IMR-90 (cell line): ENCODE data around the gene PGGT1B. TPM values are rescaled to one million over a fixed set of nuclear protein-coding genes. Genes with fewer than 3 reads are reported as not detected.

Experiments used
- ATAC-seq: fragments of 200-7000 bp; cut with Tn5 transposase; 2 replicates; pipeline ENCODE4 v1.9.1; 2020; ENCODE audit warnings: low read depth, mild to moderate bottlenecking, moderate library complexity
- BruUV-seq: library from RNA; stranded (reverse); fragments of 400-500 nt; replicated peaks from 2 replicates; lab custom pipeline; 2021; lab: Mats Ljungman, UMichigan
- CTCF ChIA-PET: fragments of 300-600 bp; formaldehyde crosslinking; extraction: SDS; loops from one replicate; lab custom pipeline; 2021; ENCODE audit warnings: antibody characterized with exemption; lab: Yijun Ruan, JAX
- POLR2A ChIA-PET: fragments of 300-600 bp; sonication (Branson Sonifier 250); formaldehyde crosslinking; loops from one replicate; lab custom pipeline; 2022; ENCODE audit warnings: antibody characterized with exemption; ENCODE audit not compliant: unreplicated experiment; lab: Charles Lee
- DNase-seq: peaks from one replicate; pipeline ENCODE4 v3.0.0; 2013
- H2AFZ ChIP-seq: replicated peaks from 2 replicates; pipeline ENCODE3; 2013; ENCODE audit warnings: low read length, mild to moderate bottlenecking; ENCODE audit not compliant: poor library complexity
- H2AK5ac ChIP-seq: 2 replicates; pipeline ENCODE4 v1.6.1; 2013; ENCODE audit warnings: low read depth, low read length, inconsistent platforms
- H2AK9ac ChIP-seq: replicated peaks from 2 replicates; pipeline ENCODE3; 2013; ENCODE audit warnings: mild to moderate bottlenecking, low read depth, low read length, moderate library complexity; ENCODE audit not compliant: poor library complexity
- H2BK120ac ChIP-seq: 2 replicates; pipeline ENCODE4 v1.6.1; 2013; ENCODE audit warnings: low read depth, low read length, inconsistent platforms
- H2BK15ac ChIP-seq: 3 replicates; pipeline ENCODE4 v1.6.1; 2013; ENCODE audit warnings: low read depth, low read length, inconsistent platforms
- H2BK20ac ChIP-seq: 2 replicates; pipeline ENCODE4 v1.6.1; 2013; ENCODE audit warnings: low read depth, mild to moderate bottlenecking, inconsistent platforms, low read length, moderate library complexity
- H2BK5ac ChIP-seq: 2 replicates; pipeline ENCODE4 v1.6.1; 2013; ENCODE audit warnings: mild to moderate bottlenecking, low read depth, low read length, inconsistent platforms; ENCODE audit not compliant: poor library complexity, severe bottlenecking
- H3K14ac ChIP-seq: replicated peaks from 2 replicates; pipeline ENCODE4 v1.6.1; 2013; ENCODE audit warnings: low read depth, low read length, inconsistent platforms
- H3K18ac ChIP-seq: 2 replicates; pipeline ENCODE4 v1.6.1; 2013; ENCODE audit warnings: low read depth, low read length, control low read depth
- H3K23ac ChIP-seq: 2 replicates; pipeline ENCODE4 v1.6.1; 2013; ENCODE audit warnings: low read depth, low read length, inconsistent platforms
- H3K27ac ChIP-seq: 2 replicates; pipeline ENCODE4 v1.5.1; 2013; ENCODE audit warnings: mild to moderate bottlenecking, control low read depth, low read length; ENCODE audit not compliant: insufficient read depth
- H3K27me3 ChIP-seq: 2 replicates; pipeline ENCODE4 v1.6.1; 2013; ENCODE audit warnings: low read length; ENCODE audit not compliant: control insufficient read depth, insufficient read depth
- H3K36me3 ChIP-seq: 2 replicates; pipeline ENCODE4 v1.6.1; 2013; ENCODE audit warnings: low read length, mixed read lengths; ENCODE audit not compliant: control insufficient read depth, insufficient read depth
- H3K4ac ChIP-seq: 2 replicates; pipeline ENCODE4 v1.6.1; 2013; ENCODE audit warnings: low read depth, low read length, inconsistent platforms
- H3K4me1 ChIP-seq: 2 replicates; pipeline ENCODE4 v1.6.1; 2013; ENCODE audit warnings: low read length, mixed read lengths; ENCODE audit not compliant: control insufficient read depth, insufficient read depth
- H3K4me2 ChIP-seq: 2 replicates; pipeline ENCODE4 v1.6.1; 2013; ENCODE audit warnings: low read depth, mild to moderate bottlenecking, control low read depth, low read length, moderate library complexity
- H3K4me3 ChIP-seq: 2 replicates; pipeline ENCODE4 v1.5.1; 2013; ENCODE audit warnings: low read depth, mild to moderate bottlenecking, control low read depth, low read length, moderate library complexity; ENCODE audit not compliant: insufficient read depth
- H3K56ac ChIP-seq: 2 replicates; pipeline ENCODE4 v1.6.1; 2013; ENCODE audit warnings: low read length, inconsistent platforms; ENCODE audit not compliant: insufficient read depth; ENCODE audit errors: extremely low read depth
- H3K79me1 ChIP-seq, 2 experiments: 2 replicates each; pipeline ENCODE4 v1.6.1; 2013; ENCODE audit warnings: low read length in 2 of 2, inconsistent platforms in 1 of 2, low read depth in 1 of 2
- H3K9ac ChIP-seq: 2 replicates; pipeline ENCODE4 v1.6.1; 2013; ENCODE audit warnings: low read depth, low read length, control low read depth
- H3K9me1 ChIP-seq: 2 replicates; pipeline ENCODE4 v1.6.1; 2013; ENCODE audit warnings: low read length, inconsistent platforms; ENCODE audit not compliant: insufficient read depth
- H3K9me3 ChIP-seq: 2 replicates; pipeline ENCODE4 v1.6.1; 2013; ENCODE audit warnings: low read length; ENCODE audit not compliant: control insufficient read depth, insufficient read depth
- H4K20me1 ChIP-seq: 2 replicates; pipeline ENCODE4 v1.6.1; 2013; ENCODE audit warnings: low read length, inconsistent platforms; ENCODE audit not compliant: insufficient read depth
- H4K5ac ChIP-seq: 2 replicates; pipeline ENCODE4 v1.6.1; 2013; ENCODE audit warnings: mild to moderate bottlenecking, low read depth, low read length, control low read depth
- H4K8ac ChIP-seq, 2 experiments: 2 replicates each; pipeline ENCODE4 v1.6.1; 2013; ENCODE audit warnings: low read depth in 2 of 2, low read length in 2 of 2, control low read depth in 1 of 2, inconsistent platforms in 1 of 2
- H4K91ac ChIP-seq: 2 replicates; pipeline ENCODE4 v1.6.1; 2013; ENCODE audit warnings: low read depth, low read length, inconsistent platforms; ENCODE audit not compliant: insufficient read depth
- MAFK ChIP-seq: IDR thresholded peaks from 2 replicates; pipeline ENCODE4 v1.6.1; 2012; ENCODE audit warnings: low read depth, low read length, improper control_type of control experiment
- MAZ ChIP-seq: IDR thresholded peaks from 2 replicates; pipeline ENCODE4 v1.6.1; 2012; ENCODE audit warnings: low read depth, mild to moderate bottlenecking, low read length, improper control_type of control experiment, moderate library complexity, borderline replicate concordance
- dilution Hi-C: fragments of 300-500 bp; cut with HindIII; formaldehyde crosslinking; loops from one replicate; pipeline ENCODE4 v1.14.3; 2018; ENCODE audit warnings: low sequenced_read_pairs; ENCODE audit not compliant: unreplicated experiment
- in situ Hi-C: fragments of 300-500 bp; cut with MboI; formaldehyde crosslinking; loops from 3 replicates; pipeline ENCODE4 v1.14.3; 2019; ENCODE audit warnings: low sequenced_read_pairs, inconsistent platforms, mixed read lengths
- intact Hi-C: fragments of 100-400 bp; cut with micrococcal nuclease; formaldehyde crosslinking; loops from 2 replicates; pipeline ENCODE4 v1.10.0; 2022
- polyA plus RNA-seq, 3 experiments: library from polyadenylated mRNA; depleted of rRNA; stranded (reverse); fragments of >200 nt; gene quantifications; 2 replicates each; pipeline ENCODE4 v1.2.3, GENCODE V29; 2012; ENCODE audit warnings: low replicate concordance in 1 of 3
- total RNA-seq: library from RNA; depleted of rRNA; stranded (reverse); fragments of >200 nt; gene quantifications from 2 replicates; pipeline ENCODE4 v1.2.3, GENCODE V29; 2012

The PGGT1B gene
- total and polyA plus RNA-seq, 2 of the 4 experiments (the other 2 are of a cell fraction): 2.1 to 19.2 TPM

DNA sequence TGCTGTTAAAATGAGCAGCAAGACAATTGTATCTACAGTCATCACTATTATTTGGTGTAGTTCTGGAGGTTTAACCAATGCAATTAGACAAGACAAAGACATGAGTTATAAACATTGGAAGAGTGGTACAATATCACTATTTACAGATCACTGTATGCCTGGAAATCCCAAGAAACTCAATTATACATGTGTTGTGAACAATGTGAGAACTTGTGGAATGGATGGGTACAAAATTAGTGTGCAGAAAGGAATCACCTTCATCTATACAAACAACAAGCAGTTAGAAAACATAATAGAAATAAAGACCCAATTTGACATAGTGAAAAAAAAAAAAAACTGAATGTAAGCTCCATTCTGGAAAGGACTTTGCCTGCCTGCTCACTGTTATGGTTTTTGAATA, 46.1 kb upstream of the PGGT1B start:
- Histone ChIP-seq H3K9me3 (no peaks in the 10 kb centered on the region), H3K56ac (no peak overlapping the region), H3K14ac (no peak overlapping the region), H3K79me1 (no peaks in the 10 kb centered on the region), H3K9ac (no peak overlapping the region), H3K4me2 (no peak overlapping the region), H3K23ac (no peak overlapping the region), H2BK20ac (no peak overlapping the region), H4K91ac (no peak overlapping the region), H3K4me3 (no peak overlapping the region), H3K27me3 (peaks cover 3% of the 10 kb centered on the region), H2AFZ (no peak overlapping the region), H3K18ac (no peak overlapping the region), H2BK120ac (no peak overlapping the region), H2BK15ac (no peak overlapping the region), H4K8ac (no peak overlapping the region), H3K36me3 (no peaks in the 10 kb centered on the region), H4K20me1 (no peaks in the 10 kb centered on the region), H3K27ac (no peak overlapping the region), H4K5ac (no peak overlapping the region), H3K4ac (no peak overlapping the region), H3K4me1 (no peaks in the 10 kb centered on the region), H2AK5ac (no peak overlapping the region), H2BK5ac (no peak overlapping the region), H2AK9ac (no peak overlapping the region), H3K9me1 (no peaks in the 10 kb centered on the region)
- no peak for TF ChIP-seq MAFK
- TF ChIP-seq MAZ: no peak
- in situ Hi-C loops: loop anchor here (25.0 kb wide), 1 partner anchor 753 kb away; no protein-coding TSS in a partner anchor
- ATAC-seq (no peak), DNase-seq (no peak)
- dilution Hi-C loops: no loop called here
- ChIA-PET CTCF (interaction anchor here (0.6 to 1.6 kb wide), 16 partner anchors 9 to 1972 kb away, joined by 3 to 9 read pairs (median 3); partner anchors contain the start of genes CCDC112 and TRIM36), POLR2A (no interaction called here)
- intact Hi-C loops: loop anchor here (1.0 to 10.0 kb wide), 3 partner anchors 68 to 766 kb away; no protein-coding TSS in a partner anchor
- BruUV-seq: no TSS peak
